CD4-positive, alpha-beta T cell treated with Interferon gamma for 1 hour (primary cell): ENCODE measurements around the gene THSD4.

Experiments used
- DNase-seq: peaks from one replicate; pipeline ENCODE4 v3.0.0-alpha.2; 2020

Gene THSD4

DNA sequence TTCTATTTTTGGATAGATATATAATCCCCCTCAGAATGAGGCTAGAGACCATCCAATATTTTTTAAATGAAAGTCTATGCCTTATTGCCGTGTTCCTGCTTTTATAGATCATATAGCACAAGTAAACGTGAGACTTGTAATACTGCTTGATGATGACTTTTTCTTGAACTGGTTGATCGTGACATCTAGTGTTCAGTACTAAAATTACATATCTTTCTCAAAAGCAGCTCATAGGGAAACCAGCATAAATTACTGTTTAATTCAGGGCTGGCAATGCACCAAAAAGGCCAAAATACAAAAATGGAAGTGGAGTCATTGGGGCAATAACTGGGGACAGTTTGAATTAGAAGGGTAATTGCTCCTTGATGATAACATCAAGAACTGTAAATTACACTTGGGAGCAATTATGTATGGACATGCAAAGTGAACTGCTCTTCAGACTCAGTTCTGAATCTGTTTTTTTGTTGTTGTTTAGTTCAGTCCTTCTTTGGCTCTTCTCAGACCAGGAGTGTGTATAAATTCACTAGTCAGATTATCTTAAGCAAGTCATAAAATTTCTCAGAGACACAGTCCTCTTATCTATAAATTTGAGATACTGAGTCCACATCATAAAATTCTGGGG, 325.3 kb downstream of the THSD4 start:
- DNase-seq, result no peak

- no peak for DNase-seq
These were observed 328.3 kb downstream of the THSD4 start for GRCh38 chr15:71443538-71443937.

DNA sequence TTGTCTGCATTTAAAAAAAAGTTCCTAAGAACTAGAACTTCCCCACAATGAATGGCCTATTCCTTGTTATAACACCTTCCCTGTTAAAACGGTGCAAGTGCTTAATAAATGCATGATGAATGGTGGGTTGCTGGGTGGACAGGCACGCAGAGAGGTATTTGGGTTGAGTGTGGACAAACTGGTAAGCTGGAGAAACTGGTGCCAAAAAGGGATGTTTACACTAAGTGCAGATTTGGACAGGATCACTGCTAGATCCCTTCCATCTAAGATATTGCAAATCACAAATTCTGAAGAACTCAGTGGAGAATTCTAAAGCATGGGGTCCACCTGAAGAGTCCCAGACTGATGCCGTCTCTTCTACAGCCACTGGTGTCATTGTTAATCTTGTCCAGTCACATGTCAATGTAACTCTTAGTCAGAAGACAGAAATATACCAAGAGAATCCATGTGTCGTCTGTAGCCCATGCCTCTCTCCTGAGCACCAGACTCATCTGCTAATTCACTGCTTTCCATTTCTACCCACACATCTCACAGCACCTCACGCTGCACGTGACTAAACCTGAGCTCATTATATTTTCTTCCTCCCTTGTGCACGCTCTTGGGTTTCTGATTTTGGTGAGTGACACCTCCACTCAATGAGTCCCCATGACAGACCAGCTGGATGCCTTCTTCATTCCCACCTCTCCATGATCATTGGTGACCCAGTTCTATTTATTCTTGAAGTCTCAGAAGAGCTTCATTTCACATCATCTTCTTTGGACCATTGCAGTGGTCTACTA, 328.9 kb downstream of the THSD4 start:
- no peak for DNase-seq

DNA sequence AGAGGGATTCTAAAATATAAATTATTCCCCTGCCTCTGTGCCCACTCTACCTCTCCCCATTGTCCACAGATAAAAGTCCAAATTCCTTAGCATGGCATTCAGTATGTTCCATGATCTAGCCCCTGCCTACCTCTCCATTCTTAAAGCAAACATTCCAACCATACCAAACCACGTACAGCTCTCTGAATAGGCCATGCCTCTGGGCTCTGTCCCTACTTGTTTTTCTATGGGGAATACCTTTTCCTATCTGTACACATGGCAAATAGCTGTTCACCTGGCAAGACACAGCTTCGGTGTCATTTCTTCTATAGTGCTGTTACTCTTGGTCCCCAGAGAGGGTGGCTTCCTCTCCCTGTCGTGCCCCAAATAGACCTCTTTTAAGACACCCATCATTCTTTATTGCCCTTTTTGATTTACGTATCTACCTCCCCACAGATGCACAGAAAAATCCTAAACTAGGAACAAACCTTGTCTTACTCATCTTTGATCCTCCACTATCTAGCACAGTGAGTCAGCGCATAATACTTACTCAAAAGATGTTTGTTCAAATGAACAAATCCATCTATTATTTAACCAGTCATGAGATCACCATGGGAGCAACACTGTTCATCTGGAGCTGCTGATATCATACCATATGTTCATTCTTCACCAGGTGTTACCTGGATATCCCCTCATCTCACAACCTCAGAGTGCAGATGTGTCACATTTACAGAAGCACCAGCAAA, 329.8 kb downstream of the THSD4 start:
- DNase-seq, result no peak

GRCh38 chr15:71447328-71448250, 332.3 kb downstream of the THSD4 start:
- no peak for DNase-seq

GRCh38 chr15:71448688-71449114, 333.4 kb downstream of the THSD4 start:
- DNase-seq, result no peak

DNA sequence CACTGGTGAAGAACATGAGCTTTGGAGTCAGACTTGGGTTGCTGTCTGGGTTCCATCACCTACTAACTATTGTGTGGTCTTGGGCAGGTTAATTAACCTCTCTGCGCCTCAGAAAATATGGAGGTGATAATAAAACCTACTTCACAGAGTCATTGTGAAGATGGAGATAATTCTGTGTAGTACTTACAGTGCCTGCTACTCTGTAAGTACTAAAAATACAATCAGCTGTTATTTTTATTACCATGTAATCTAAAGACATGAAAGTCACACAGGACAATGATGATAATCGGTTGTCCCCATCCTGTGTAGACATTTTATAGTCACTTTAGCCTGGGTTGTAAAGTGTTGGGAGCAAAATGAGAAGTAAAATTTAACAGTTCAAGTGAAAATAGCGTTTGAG, 334.1 kb downstream of the THSD4 start:
- no peak for DNase-seq

DNA sequence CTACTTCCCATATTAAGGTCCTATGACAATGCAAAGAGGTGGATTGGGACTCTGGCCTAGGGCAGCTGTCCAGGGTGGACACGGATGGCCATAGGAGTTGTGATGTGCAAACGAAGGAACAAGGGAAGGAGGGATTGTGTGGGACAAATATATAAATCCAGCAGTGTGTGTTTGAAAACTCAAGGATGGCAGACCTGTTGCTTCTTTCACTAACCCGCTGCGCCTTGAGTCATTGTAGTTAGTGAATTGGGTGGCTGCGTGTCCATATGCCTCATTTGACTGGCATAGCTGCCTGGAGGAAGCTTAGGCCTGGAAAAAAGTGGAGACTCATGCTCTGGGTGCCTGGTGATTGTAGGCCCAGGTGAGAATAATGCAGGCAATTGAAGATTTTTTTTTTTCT, 334.7 kb downstream of the THSD4 start:
- DNase-seq, result no peak

DNA sequence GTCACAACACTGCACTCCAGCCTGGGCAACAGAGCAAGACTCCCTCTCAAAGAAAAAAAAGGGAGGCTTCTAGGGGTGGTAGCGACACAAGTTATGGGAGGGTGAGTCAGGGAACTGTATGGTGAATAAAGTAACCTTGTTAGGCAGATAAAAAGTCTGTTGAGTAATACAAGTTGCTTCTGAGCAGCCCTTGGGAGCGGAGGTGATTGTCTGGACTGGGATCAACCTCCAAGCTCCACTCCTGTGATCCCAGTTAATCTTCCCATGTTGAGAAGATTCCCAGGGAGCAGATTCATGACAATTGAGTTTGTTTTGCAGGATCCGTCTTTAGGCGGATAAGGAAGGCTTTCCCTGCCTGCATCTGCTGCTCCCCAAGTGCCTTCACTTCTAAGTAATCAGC, 335.9 kb downstream of the THSD4 start:
- no peak for DNase-seq

DNA sequence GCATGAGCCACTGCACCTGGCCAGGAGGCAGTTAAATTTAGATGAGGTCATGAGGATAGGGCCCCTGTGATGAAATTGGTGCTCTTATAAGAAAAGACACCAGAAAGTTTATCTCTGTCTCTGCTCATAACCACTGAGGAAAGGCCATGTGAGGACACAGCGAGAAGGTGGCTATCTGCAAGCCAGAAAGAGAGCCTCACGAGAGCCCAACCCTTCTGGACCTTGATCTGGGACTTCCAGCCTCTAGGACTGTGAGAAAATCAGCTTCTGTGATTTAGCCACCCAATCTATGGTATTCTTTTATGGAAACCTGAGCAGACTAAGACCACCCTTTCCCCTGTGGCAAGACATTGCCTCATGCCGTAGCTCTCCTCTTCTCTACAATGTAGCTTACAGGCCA, 337.6 kb downstream of the THSD4 start:
- no peak for DNase-seq

DNA sequence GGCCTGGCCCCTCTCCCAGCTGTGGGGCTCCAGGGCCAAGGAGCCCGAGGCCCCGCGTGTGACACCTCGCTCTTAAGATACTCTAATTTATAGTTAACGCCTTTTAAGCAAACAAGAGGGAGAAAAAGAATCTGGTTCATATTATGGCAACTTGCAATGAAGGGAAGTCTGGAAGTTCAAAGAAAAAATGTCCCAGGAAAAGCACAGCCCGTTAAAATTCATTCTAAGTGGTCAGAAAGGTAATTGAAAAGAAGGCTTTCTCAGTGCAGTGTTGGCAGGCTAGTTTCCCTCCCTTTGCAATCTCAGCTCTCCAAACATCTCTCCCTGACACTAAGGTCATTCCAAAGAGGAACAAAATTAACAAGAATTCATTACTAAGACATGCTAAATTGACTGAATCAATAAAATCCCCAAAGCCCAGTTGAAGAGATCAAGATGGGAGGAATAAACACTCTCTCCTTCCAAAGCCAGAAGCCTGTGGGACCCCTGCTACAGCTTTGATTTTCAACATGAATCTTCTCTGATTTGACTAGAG, 339.3 kb downstream of the THSD4 start:
- DNase-seq, result no peak

GRCh38 chr15:71455107-71455506, 339.8 kb downstream of the THSD4 start:
- no peak for DNase-seq

DNA sequence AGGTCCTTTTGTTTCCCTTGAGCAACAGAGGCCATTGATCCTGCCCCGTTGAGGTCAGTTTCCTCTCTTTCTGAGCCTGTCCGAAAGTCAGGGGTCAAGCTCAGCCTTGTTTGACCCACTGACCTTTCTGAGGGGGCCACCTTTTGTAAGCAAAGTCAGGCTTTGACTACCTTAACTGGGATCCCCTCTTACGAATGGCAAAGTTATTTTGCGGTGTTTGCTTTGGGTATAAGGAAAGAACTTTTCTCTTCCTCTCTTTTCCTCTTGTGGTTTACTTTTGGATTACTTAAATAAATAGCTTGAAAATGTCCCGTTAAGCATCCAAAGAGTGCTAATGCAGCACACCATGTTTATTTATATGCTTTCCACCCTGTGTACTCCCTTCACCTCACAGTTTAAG, 340.6 kb downstream of the THSD4 start:
- no peak for DNase-seq

GRCh38 chr15:71456362-71456761, 341.1 kb downstream of the THSD4 start:
- no peak for DNase-seq

GRCh38 chr15:71456811-71457210, 341.5 kb downstream of the THSD4 start:
- DNase-seq, result no peak

- no peak for DNase-seq
These were observed 342.9 kb downstream of the THSD4 start for GRCh38 chr15:71458089-71458660.

DNA sequence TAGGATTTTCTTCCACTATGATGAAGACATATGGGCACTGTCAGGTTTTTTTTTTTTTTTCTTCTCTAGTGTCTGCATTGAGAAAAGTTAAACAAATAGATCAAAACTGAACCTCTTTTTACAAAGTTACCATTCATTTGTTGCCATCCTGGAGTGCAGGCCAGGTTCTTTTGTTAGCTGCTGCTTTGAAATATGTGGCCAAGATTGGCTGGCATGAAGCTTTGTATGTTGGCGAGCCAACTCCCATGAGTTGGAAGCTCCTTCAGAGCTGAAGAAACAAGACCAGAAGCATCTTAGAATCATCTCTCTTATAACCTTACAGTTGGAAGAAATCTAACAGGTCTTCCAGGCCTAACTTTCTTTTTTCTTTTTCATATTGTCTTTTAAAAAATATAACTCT, 346.5 kb downstream of the THSD4 start:
- no peak for DNase-seq

DNA sequence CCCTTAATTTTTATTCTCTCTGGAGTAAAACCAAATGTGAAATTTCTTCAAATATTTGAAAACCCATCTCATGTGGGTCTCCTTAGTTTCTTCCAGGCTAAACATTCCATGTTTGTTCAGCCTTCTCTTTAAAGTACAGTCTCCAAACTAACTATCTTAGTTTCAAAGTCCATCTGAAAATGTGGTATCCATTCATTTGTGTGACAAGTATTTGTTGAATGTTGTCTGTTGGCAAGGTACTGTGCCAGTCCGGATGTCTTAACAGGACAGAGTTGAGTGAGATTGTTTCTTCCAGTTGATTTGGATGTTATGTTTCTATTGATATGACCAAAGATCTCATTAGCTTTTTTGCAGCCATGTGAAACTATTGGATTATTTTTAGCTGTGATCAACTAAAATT, 347.4 kb downstream of the THSD4 start:
- DNase-seq, result no peak

DNA sequence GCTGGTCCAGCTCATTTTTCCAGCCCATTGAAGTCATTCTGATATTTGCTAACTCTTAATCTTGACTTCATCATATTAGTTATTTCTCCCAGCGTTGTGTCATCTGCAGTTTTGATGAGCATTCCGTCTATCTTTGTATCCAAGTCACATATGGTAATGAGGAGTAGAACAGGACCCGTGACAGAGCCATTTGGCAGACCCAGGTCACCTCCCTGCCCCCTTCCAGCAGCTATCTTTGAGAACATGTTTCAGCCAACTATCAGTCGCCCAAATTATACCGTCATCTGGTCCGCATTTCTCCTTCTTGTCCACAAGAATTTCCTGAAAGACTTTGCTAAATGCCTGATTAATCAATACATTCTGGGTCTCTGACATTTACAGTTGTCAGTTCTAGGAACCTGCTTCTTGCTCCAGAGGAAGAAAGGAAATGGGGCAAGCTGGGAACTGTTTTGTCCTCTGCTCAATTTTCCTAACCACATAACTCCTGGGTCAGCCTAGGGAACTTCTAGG, 347.9 kb downstream of the THSD4 start:
- no peak for DNase-seq

DNA sequence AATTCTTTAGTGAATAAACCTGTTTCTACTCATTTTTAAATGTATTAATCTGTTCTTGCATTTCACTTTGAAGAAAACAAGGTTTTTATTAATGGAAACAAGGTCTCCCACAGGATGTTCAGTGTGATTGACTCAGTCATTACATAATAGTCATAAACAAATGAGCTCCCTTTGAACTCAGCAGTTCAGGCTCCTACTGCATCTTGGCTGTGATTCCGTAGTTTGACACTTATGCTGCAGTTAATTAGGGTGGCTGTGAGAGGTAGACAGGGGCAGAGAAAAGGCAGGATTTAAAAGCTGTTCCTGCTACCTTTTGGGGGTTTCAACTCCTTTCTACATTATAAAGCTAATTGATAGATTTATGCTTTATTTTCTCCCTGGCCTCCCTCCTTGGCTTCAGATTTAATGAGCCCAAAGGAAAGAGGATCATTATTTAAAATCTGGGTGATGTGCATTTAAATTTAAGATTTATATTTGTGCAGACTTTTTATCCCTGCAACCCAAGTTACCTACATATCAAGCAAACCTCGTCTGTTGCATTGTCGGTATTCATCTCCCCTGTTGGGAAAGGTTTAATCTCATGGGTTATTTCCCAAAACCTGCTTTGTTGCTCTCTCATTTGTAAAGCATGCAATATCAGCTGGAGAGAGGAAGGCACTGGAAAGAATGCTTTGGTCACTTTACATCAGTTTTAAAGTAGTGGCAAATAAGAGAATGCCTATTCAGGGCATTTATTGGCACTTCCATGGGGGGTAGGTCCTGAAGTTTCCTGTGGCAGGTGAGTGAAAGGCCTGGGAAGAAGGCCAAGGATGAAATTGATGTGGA, 350.1 kb downstream of the THSD4 start:
- DNase-seq, result no peak

DNA sequence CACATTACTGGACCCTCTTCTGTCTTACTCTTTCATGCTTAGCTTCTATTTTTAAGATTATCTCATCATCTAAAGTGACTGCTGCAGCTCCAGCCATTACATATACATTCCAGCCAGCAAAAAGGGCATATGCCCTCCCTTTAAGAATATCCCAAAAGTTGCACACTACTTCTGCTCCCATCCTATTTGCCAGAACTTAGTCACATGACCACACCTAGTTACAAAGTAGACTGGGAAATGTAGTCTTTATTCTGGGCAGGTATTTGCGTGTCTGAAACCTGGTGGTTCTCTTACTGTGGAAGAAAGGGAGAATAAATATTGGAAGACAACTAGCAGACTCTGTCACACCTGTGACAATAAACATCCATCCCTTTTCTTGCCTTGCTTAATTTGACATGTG, 353.4 kb downstream of the THSD4 start:
- no peak for DNase-seq
